HAP-1 (cell line): ENCODE results near the gene DSCAM.

Source experiments
- DNase-seq, 2 experiments: peaks; one replicate each; pipeline ENCODE4 v3.0.0-alpha.2; 2016 to 2020; ENCODE audit warnings: low spot score in 2 of 2
- H3K27me3 ChIP-seq: fragments of 250-450 bp; sonication (Bioruptor Pico); 2 replicates; pipeline ENCODE4 v1.5.1; 2020; ENCODE audit warnings: low read depth, mild to moderate bottlenecking, moderate library complexity
- H3K36me3 ChIP-seq: fragments of 250-450 bp; sonication (Bioruptor Pico); replicated peaks from 2 replicates; pipeline ENCODE4 v1.5.1; 2020; ENCODE audit warnings: mild to moderate bottlenecking
- H3K4me1 ChIP-seq: fragments of 250-450 bp; sonication (Bioruptor Pico); 2 replicates; pipeline ENCODE4 v1.5.1; 2020; ENCODE audit warnings: mild to moderate bottlenecking
- H3K4me3 ChIP-seq: fragments of 250-450 bp; sonication (Bioruptor Pico); 2 replicates; pipeline ENCODE4 v1.5.1; 2020; ENCODE audit warnings: mild to moderate bottlenecking, moderate library complexity
- H3K9me3 ChIP-seq: fragments of 250-450 bp; sonication (Bioruptor Pico); 2 replicates; pipeline ENCODE4 v1.5.1; 2020; ENCODE audit warnings: mild to moderate bottlenecking, moderate library complexity
- in situ Hi-C: fragments of 300-500 bp; cut with MboI; formaldehyde crosslinking; loops from 3 replicates; pipeline ENCODE4 v1.14.3; 2020; ENCODE audit warnings: low sequenced_read_pairs, inconsistent platforms, mixed read lengths

The DSCAM gene

GRCh38 chr21:40847951-40848350 lies 993 bp upstream of the DSCAM start:
- no peaks in the 10 kb centered on the region for H3K36me3 ChIP-seq
- no peaks in the 10 kb centered on the region; the same call in 1 of the 2 replicates for H3K9me3 ChIP-seq
- H3K27me3 ChIP-seq: no peaks in the 10 kb centered on the region
- H3K4me3 ChIP-seq: no peak overlapping the region
- no peaks in the 10 kb centered on the region for H3K4me1 ChIP-seq
- no peak for DNase-seq
- in situ Hi-C loops: no loop called here

- Histone ChIP-seq H3K27me3 (no peaks in the 10 kb centered on the region), H3K4me1 (no peaks in the 10 kb centered on the region), H3K36me3 (no peaks in the 10 kb centered on the region), H3K9me3 (no peaks in the 10 kb centered on the region; the same call in 1 of the 2 replicates), H3K4me3 (no peak overlapping the region)
- DNase-seq: no peak
- in situ Hi-C loops: no loop called here
These were observed 855 bp downstream of the DSCAM start for GRCh38 chr21:40846103-40846502.

- DNase-seq: no peak
- no peaks in the 10 kb centered on the region; the same call in 1 of the 2 replicates for H3K9me3 ChIP-seq
- H3K4me1 ChIP-seq: no peaks in the 10 kb centered on the region
- H3K36me3 ChIP-seq: no peaks in the 10 kb centered on the region
- H3K27me3 ChIP-seq: no peaks in the 10 kb centered on the region
- no peak overlapping the region for H3K4me3 ChIP-seq
- in situ Hi-C loops: no loop called here
These were observed 1.4 kb downstream of the DSCAM start for GRCh38 chr21:40845441-40845995.

- in situ Hi-C loops: no loop called here
These were observed 2.0 kb downstream of the DSCAM start for GRCh38 chr21:40844935-40845334.

GRCh38 chr21:40842197-40842552 lies 4.8 kb downstream of the DSCAM start:
- H3K4me1 ChIP-seq: no peaks in the 10 kb centered on the region
- no peaks in the 10 kb centered on the region for H3K36me3 ChIP-seq
- DNase-seq: no peak
- H3K27me3 ChIP-seq: no peaks in the 10 kb centered on the region
- H3K4me3 ChIP-seq: no peak overlapping the region
- in situ Hi-C loops: no loop called here
- H3K9me3 ChIP-seq: no peaks in the 10 kb centered on the region; the same call in 1 of the 2 replicates

More at GRCh38 chr21:40844935-40845334, 2.0 kb downstream of the DSCAM start:
- H3K4me3 ChIP-seq: no peak overlapping the region
- no peaks in the 10 kb centered on the region for H3K27me3 ChIP-seq
- no peaks in the 10 kb centered on the region; the same call in 1 of the 2 replicates for H3K9me3 ChIP-seq
- H3K36me3 ChIP-seq: no peaks in the 10 kb centered on the region
- DNase-seq: no peak
- H3K4me1 ChIP-seq: no peaks in the 10 kb centered on the region

GRCh38 chr21:40841524-40842196 lies 5.3 kb downstream of the DSCAM start:
- Histone ChIP-seq H3K4me3 (no peak overlapping the region), H3K4me1 (no peaks in the 10 kb centered on the region), H3K9me3 (no peaks in the 10 kb centered on the region), H3K36me3 (no peaks in the 10 kb centered on the region), H3K27me3 (no peaks in the 10 kb centered on the region)
- DNase-seq: no peak
- in situ Hi-C loops: no loop called here

- no peaks in the 10 kb centered on the region for H3K36me3 ChIP-seq
- in situ Hi-C loops: no loop called here
- no peaks in the 10 kb centered on the region for H3K4me1 ChIP-seq
- no peaks in the 10 kb centered on the region for H3K9me3 ChIP-seq
- H3K4me3 ChIP-seq: no peak overlapping the region
- no peak for DNase-seq
- no peaks in the 10 kb centered on the region for H3K27me3 ChIP-seq
These were observed 6.4 kb downstream of the DSCAM start for GRCh38 chr21:40840401-40841125.

GRCh38 chr21:40839521-40839920 lies 7.4 kb downstream of the DSCAM start:
- Histone ChIP-seq H3K4me3 (no peak overlapping the region), H3K27me3 (no peaks in the 10 kb centered on the region), H3K36me3 (no peaks in the 10 kb centered on the region), H3K9me3 (no peaks in the 10 kb centered on the region), H3K4me1 (no peaks in the 10 kb centered on the region)
- in situ Hi-C loops: no loop called here
- DNase-seq: no peak

GRCh38 chr21:40837456-40837855 lies 9.5 kb downstream of the DSCAM start:
- no peak for DNase-seq
- Histone ChIP-seq H3K27me3 (no peaks in the 10 kb centered on the region), H3K4me1 (no peaks in the 10 kb centered on the region), H3K36me3 (no peaks in the 10 kb centered on the region), H3K4me3 (no peak overlapping the region), H3K9me3 (no peaks in the 10 kb centered on the region)
- in situ Hi-C loops: no loop called here

- no peaks in the 10 kb centered on the region for H3K27me3 ChIP-seq
- in situ Hi-C loops: no loop called here
- H3K4me1 ChIP-seq: no peaks in the 10 kb centered on the region
- no peaks in the 10 kb centered on the region for H3K36me3 ChIP-seq
- DNase-seq: no peak
- H3K9me3 ChIP-seq: no peaks in the 10 kb centered on the region
- no peak overlapping the region for H3K4me3 ChIP-seq
These were observed 11.7 kb downstream of the DSCAM start for GRCh38 chr21:40835184-40835694.

GRCh38 chr21:40833184-40833583 lies 13.8 kb downstream of the DSCAM start:
- Histone ChIP-seq H3K4me3 (no peak overlapping the region), H3K36me3 (no peaks in the 10 kb centered on the region), H3K9me3 (no peaks in the 10 kb centered on the region), H3K4me1 (no peaks in the 10 kb centered on the region), H3K27me3 (no peaks in the 10 kb centered on the region)
- no peak for DNase-seq
- in situ Hi-C loops: no loop called here

GRCh38 chr21:40832316-40832715 lies 14.6 kb downstream of the DSCAM start:
- H3K4me1 ChIP-seq: no peaks in the 10 kb centered on the region
- H3K27me3 ChIP-seq: no peaks in the 10 kb centered on the region
- no peak for DNase-seq
- H3K36me3 ChIP-seq: no peaks in the 10 kb centered on the region
- H3K9me3 ChIP-seq: no peaks in the 10 kb centered on the region
- H3K4me3 ChIP-seq: no peak overlapping the region
- in situ Hi-C loops: no loop called here

- in situ Hi-C loops: no loop called here
These were observed 16.1 kb downstream of the DSCAM start for GRCh38 chr21:40830836-40831235.

GRCh38 chr21:40829791-40830190 lies 17.2 kb downstream of the DSCAM start:
- H3K4me3 ChIP-seq: no peak overlapping the region
- H3K36me3 ChIP-seq: no peaks in the 10 kb centered on the region
- no peak for DNase-seq
- H3K4me1 ChIP-seq: no peaks in the 10 kb centered on the region
- no peaks in the 10 kb centered on the region for H3K9me3 ChIP-seq
- no peaks in the 10 kb centered on the region for H3K27me3 ChIP-seq
- in situ Hi-C loops: no loop called here

More at GRCh38 chr21:40830836-40831235, 16.1 kb downstream of the DSCAM start:
- Histone ChIP-seq H3K36me3 (no peaks in the 10 kb centered on the region), H3K27me3 (no peaks in the 10 kb centered on the region), H3K4me3 (no peak overlapping the region), H3K9me3 (no peaks in the 10 kb centered on the region), H3K4me1 (no peaks in the 10 kb centered on the region)
- no peak for DNase-seq
